Chondrocyte (in vitro differentiated cells): ENCODE results near the gene LRRC61. TPM values are rescaled to one million over a fixed set of nuclear protein-coding genes. Genes with fewer than 3 reads are reported as not detected.
A peak's percentile ranks its signal among the peaks of the same experiment; 100 is the strongest.

Experiments used
- DNase-seq: peaks from one replicate; pipeline ENCODE4 v3.0.0; 2021; ENCODE audit warnings: mixed read lengths, low spot score
- H3K27ac Mint-ChIP-seq: one replicate; pipeline ENCODE4 v1.8.0; 2021; ENCODE audit warnings: mild to moderate bottlenecking, moderate library complexity, mixed read lengths; ENCODE audit not compliant: unreplicated experiment
- H3K27me3 Mint-ChIP-seq: 2 replicates; pipeline ENCODE4 v1.8.0; 2021; ENCODE audit warnings: low read depth, mixed read lengths
- H3K36me3 Mint-ChIP-seq: 2 replicates; pipeline ENCODE4 v1.8.0; 2021; ENCODE audit warnings: low read depth, mixed read lengths
- H3K4me1 Mint-ChIP-seq: 2 replicates; pipeline ENCODE4 v1.8.0; 2021; ENCODE audit warnings: low read depth, mild to moderate bottlenecking, mixed read lengths
- H3K4me3 Mint-ChIP-seq: one replicate; pipeline ENCODE4 v1.8.0; 2021; ENCODE audit warnings: mild to moderate bottlenecking, moderate library complexity, mixed read lengths; ENCODE audit not compliant: unreplicated experiment
- H3K9me3 Mint-ChIP-seq: 2 replicates; pipeline ENCODE4 v1.8.0; 2021; ENCODE audit warnings: low read depth, mixed read lengths
- total RNA-seq: library from RNA; stranded (reverse); gene quantifications from 3 replicates; pipeline ENCODE4 v1.2.1, GENCODE V29; 2021
- TF ChIP-seq, protein P1 (sequence below): fragments of 200-600 bp; sonication (generic); IDR thresholded peaks from 2 replicates; pipeline ENCODE4 v1.5.0; 2021; ENCODE audit warnings: antibody characterized with exemption, mild to moderate bottlenecking, moderate library complexity

LRRC61 gene
- total RNA-seq, 1 donor from 2014 or later: 1.7 TPM

DNA sequence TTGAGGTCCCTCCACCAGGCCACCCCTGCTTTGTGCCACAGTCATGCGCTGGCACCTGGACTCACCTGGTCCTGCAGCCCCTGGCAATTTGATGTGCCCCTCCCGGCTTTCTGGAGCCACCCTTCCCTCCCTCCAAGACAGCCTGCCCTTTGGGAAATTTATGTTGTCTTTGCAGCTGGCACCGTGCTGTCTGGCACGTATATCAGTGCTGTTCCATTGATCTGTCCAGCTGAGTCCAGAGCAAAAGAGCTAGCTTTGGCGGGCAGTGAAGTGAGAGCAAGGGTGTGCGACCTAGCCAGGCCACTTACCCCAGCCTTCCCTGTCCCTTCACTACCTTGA, 12.6 kb downstream of the LRRC61 start:
- Mint-ChIP-seq H3K27me3 (peaks cover 8% of the 10 kb centered on the region), H3K4me3 (no peak overlapping the region), H3K4me1 (peaks cover 13% of the 10 kb centered on the region), H3K27ac (no peak overlapping the region), H3K9me3 (no peaks in the 10 kb centered on the region), H3K36me3 (no peaks in the 10 kb centered on the region)
- TF ChIP-seq, protein P1, sequence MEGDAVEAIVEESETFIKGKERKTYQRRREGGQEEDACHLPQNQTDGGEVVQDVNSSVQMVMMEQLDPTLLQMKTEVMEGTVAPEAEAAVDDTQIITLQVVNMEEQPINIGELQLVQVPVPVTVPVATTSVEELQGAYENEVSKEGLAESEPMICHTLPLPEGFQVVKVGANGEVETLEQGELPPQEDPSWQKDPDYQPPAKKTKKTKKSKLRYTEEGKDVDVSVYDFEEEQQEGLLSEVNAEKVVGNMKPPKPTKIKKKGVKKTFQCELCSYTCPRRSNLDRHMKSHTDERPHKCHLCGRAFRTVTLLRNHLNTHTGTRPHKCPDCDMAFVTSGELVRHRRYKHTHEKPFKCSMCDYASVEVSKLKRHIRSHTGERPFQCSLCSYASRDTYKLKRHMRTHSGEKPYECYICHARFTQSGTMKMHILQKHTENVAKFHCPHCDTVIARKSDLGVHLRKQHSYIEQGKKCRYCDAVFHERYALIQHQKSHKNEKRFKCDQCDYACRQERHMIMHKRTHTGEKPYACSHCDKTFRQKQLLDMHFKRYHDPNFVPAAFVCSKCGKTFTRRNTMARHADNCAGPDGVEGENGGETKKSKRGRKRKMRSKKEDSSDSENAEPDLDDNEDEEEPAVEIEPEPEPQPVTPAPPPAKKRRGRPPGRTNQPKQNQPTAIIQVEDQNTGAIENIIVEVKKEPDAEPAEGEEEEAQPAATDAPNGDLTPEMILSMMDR: no peak
- no peak for DNase-seq

DNA sequence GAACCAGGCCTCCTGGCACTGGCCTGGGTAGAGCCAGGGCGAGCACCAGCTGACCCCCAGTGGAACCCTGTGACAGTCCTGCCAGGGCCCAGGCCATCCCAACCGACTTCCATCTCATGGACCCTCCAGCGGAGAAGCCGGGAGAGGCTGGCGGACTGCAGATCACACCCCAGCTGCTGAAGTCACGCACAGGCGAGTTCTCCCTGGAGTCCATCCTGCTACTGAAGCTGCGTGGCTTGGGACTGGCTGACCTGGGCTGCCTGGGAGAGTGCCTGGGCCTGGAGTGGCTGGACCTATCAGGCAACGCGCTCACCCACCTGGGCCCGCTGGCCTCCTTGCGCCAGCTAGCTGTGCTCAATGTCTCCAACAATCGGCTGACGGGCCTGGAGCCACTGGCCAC, 13.6 kb downstream of the LRRC61 start:
- Mint-ChIP-seq H3K36me3 (no peaks in the 10 kb centered on the region), H3K9me3 (no peaks in the 10 kb centered on the region), H3K27me3 (peaks cover 10% of the 10 kb centered on the region), H3K4me3 (no peak overlapping the region), H3K27ac (no peak overlapping the region), H3K4me1 (peaks cover 15% of the 10 kb centered on the region)
- TF ChIP-seq, protein P1: no peak
- peak; percentile 91 for DNase-seq

DNA sequence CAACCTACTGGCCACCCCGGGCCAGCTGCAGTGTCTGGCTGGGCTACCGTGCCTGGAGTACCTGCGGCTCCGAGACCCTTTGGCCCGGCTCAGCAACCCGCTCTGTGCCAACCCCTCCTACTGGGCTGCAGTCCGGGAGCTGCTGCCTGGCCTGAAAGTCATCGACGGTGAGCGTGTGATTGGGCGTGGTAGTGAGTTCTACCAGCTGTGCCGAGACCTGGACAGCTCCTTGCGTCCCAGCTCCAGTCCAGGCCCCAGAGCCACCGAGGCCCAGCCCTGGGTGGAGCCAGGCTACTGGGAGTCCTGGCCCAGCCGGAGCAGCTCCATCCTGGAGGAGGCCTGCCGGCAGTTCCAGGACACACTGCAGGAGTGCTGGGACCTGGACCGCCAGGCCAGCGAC, 14.0 kb downstream of the LRRC61 start:
- Mint-ChIP-seq H3K4me3 (no peak overlapping the region), H3K9me3 (no peaks in the 10 kb centered on the region), H3K27me3 (peaks cover 15% of the 10 kb centered on the region), H3K36me3 (no peaks in the 10 kb centered on the region), H3K27ac (no peak overlapping the region), H3K4me1 (peaks cover 20% of the 10 kb centered on the region)
- no peak for DNase-seq
- TF ChIP-seq, protein P1: no peak

DNA sequence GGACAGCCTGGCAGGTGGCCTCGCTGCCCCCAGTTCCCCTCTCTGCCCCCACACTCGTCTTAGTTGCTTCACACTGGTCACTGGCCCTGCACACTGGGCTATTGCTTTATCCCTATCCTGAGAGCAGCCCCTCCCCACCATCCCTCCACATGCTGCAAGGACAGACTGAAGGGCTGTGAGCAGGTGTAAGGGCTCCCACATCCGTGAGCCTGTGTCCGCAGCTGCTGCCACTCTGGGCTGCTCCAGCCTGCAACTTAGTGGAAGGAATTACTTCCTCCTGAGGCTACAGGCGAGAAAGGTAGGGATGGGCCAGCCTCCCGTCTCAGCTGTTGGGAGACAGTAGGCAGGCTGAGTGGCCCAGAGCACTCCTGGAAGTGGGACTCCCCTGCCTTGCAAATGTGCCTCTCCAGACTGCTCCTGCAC, 14.5 kb downstream of the LRRC61 start:
- Mint-ChIP-seq H3K4me3 (no peak overlapping the region), H3K27me3 (peaks cover 18% of the 10 kb centered on the region), H3K9me3 (no peaks in the 10 kb centered on the region), H3K27ac (no peak overlapping the region), H3K4me1 (peaks cover 21% of the 10 kb centered on the region), H3K36me3 (no peaks in the 10 kb centered on the region)
- DNase-seq: no peak
- TF ChIP-seq, protein P1: no peak

DNA sequence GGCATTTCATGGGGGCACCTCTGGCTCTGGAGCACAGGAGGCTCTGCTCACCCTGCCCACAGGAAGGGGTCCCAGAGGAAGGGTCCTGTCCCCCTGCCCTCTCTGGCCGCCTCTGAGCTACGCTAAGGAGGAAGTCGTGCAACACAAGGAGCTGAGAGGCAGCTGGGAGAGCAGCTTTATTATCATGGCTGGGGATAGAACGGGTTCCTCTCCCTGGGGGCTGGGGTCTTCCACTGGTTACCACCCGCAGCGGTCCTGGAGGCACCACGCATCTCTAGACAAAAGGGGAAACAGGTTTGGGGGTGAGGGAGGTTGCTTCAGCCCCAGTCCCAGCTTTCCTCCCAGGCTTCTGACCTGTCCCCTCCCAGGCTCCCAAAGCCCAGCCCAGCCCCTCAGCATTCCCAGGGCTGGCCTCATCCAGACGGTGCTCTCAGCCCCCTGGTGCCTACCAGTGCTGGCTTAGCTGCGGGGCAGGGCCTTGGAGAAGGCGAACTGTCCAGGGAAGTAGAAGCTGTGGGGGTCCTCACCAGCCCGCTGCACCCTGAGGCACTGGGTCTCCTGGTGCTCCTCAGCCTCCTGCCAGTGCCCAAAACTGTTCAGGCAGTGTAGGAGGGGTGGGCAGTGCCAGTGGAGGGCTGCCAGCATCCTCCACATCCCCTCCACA, 15.1 kb downstream of the LRRC61 start:
- DNase-seq: no peak
- H3K9me3 Mint-ChIP-seq: peaks cover under 1% of the 10 kb centered on the region
- no peak overlapping the region for H3K4me3 Mint-ChIP-seq
- TF ChIP-seq, protein P1: no peak
- H3K36me3 Mint-ChIP-seq: no peaks in the 10 kb centered on the region
- H3K27me3 Mint-ChIP-seq: peaks cover 22% of the 10 kb centered on the region
- H3K27ac Mint-ChIP-seq: no peak overlapping the region
- H3K4me1 Mint-ChIP-seq: peaks cover 21% of the 10 kb centered on the region
